22Rv1 (cell line): ENCODE results near the gene ICAM3.

Experiments
- CTCF ChIP-seq: fragments of 450-650 bp; IDR thresholded peaks from 2 replicates; pipeline ENCODE4 v1.5.1; 2017; ENCODE audit warnings: mild to moderate bottlenecking
- ZFX ChIP-seq: fragments of 450-650 bp; IDR thresholded peaks from 2 replicates; pipeline ENCODE4 v1.6.1; 2017; ENCODE audit warnings: antibody characterized with exemption, borderline replicate concordance

GRCh38 chr19:10378124-10378523 lies 38.7 kb upstream of the ICAM3 start:
- TF ChIP-seq CTCF (no peak), ZFX (no peak)
